Right lobe of liver (tissue), 4 donors: ENCODE measurements around the gene RCE1.

Experiments
- CTCF ChIP-seq, 4 donors: fragments of 200-600 bp in 3 of 4; fragments of 450-650 bp in 1 of 4; IDR thresholded peaks; one replicate each; pipeline versions ENCODE4 v1.5.1 to v1.8.0; 2016 to 2022; ENCODE audit warnings: antibody characterized with exemption in 4 of 4, mild to moderate bottlenecking in 2 of 4
- POLR2A ChIP-seq: fragments of 450-650 bp; IDR thresholded peaks from one replicate; pipeline ENCODE4 v1.6.1; 2017; ENCODE audit warnings: antibody characterized with exemption, mild to moderate bottlenecking
- donor health status: DM: no; HTN: no; CAD: no.
- donor health status: DM: no; HTN: no; CAD: no.
- donor health status: DM: no; HTN: yes; CAD: no.

GRCh38 chr11:66858939-66859685 is 15.9 kb downstream of the RCE1 start:
- TF ChIP-seq POLR2A (no peak), CTCF (IDR thresholded peaks at IDR 0.05) (no peak)
